ENCODE results near the gene GNB3.

DNA sequence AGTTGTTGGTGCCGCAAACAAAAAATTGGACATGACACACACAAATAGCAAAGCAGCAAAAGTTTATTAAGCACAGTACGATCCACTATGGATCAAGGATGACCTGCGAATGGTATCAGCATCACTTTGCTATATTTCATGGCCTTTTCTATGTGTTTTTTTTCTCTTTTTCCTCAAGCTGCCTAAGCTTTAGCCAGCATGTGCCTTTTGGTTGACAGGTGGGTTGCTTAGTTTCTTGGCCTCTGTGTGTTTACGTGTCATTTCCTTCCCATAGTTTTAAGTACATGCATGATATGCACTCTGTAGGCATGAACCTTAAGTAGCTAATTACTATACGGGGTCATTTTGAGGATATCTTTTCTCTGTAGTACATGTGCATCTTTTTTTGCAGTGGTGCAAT lies 41.6 kb upstream of the GNB3 start:
- no peak for TF ChIP-seq POLR2A (IDR thresholded peaks at IDR 0.05)
- TF ChIP-seq, protein P1, sequence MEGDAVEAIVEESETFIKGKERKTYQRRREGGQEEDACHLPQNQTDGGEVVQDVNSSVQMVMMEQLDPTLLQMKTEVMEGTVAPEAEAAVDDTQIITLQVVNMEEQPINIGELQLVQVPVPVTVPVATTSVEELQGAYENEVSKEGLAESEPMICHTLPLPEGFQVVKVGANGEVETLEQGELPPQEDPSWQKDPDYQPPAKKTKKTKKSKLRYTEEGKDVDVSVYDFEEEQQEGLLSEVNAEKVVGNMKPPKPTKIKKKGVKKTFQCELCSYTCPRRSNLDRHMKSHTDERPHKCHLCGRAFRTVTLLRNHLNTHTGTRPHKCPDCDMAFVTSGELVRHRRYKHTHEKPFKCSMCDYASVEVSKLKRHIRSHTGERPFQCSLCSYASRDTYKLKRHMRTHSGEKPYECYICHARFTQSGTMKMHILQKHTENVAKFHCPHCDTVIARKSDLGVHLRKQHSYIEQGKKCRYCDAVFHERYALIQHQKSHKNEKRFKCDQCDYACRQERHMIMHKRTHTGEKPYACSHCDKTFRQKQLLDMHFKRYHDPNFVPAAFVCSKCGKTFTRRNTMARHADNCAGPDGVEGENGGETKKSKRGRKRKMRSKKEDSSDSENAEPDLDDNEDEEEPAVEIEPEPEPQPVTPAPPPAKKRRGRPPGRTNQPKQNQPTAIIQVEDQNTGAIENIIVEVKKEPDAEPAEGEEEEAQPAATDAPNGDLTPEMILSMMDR (IDR thresholded peaks at IDR 0.05), result no peak

Measured in Peyer's patch (tissue), 4 donors.